NCI-H460 (cell line): Measurements from ENCODE around the gene MYOC. TPM values are rescaled to one million over a fixed set of nuclear protein-coding genes. Genes with fewer than 3 reads are reported as not detected.
"Not testable (repeated sequence)": the region's sequence is repeated elsewhere in the genome, so short reads cannot be mapped to it uniquely, and the experiment has no call there.

ENCODE experiments used
- DNase-seq: peaks from one replicate; pipeline ENCODE4 v3.0.0-alpha.2; 2016; ENCODE audit warnings: low read depth; ENCODE audit errors: extremely low read depth
- total RNA-seq: library from RNA; depleted of rRNA; stranded (reverse); fragments of >200 nt; shearing (Covaris generic); gene quantifications from 2 replicates; pipeline ENCODE4 v1.2.3, GENCODE V29; 2014; rRNA removed

Gene MYOC
- total RNA-seq, 1 experiment from 2014 or later = not detected

GRCh38 chr1:171613282-171613681 lies 39.2 kb downstream of the MYOC start:
- no peak for DNase-seq

GRCh38 chr1:171611306-171611705 lies 41.2 kb downstream of the MYOC start:
- no peak for DNase-seq

- no peak for DNase-seq
Measured at GRCh38 chr1:171610385-171610784, 42.1 kb downstream of the MYOC start.

GRCh38 chr1:171606402-171606941 lies 46.0 kb downstream of the MYOC start:
- no peak for DNase-seq

- DNase-seq = not testable (repeated sequence)
Measured at GRCh38 chr1:171603042-171603441, 49.4 kb downstream of the MYOC start.

- DNase-seq = no peak
Measured at GRCh38 chr1:171600862-171601261, 51.6 kb downstream of the MYOC start.

GRCh38 chr1:171600310-171600709 lies 52.2 kb downstream of the MYOC start:
- not testable (repeated sequence) for DNase-seq

- DNase-seq = no peak
Measured at GRCh38 chr1:171597203-171597602, 55.3 kb downstream of the MYOC start.

GRCh38 chr1:171596705-171597104 lies 55.8 kb downstream of the MYOC start:
- DNase-seq = no peak

- no peak for DNase-seq
Measured at GRCh38 chr1:171596119-171596518, 56.4 kb downstream of the MYOC start.

- DNase-seq = no peak
Measured at GRCh38 chr1:171595324-171595723, 57.2 kb downstream of the MYOC start.

GRCh38 chr1:171590022-171590421 lies 62.5 kb downstream of the MYOC start:
- no peak for DNase-seq

- no peak for DNase-seq
Measured at GRCh38 chr1:171588230-171588629, 64.3 kb downstream of the MYOC start.

- no peak for DNase-seq
Measured at GRCh38 chr1:171585715-171586114, 66.8 kb downstream of the MYOC start.

Other genes with a start within 250 kb of the MYOC start
- gene PRRC2C, start 167.2 kb downstream of the MYOC start, total RNA-seq = 93.6 and 94.5 TPM in 2 replicates
- not detected in 2 replicates for gene MYOCOS, start 30.4 kb downstream of the MYOC start, total RNA-seq
- gene VAMP4, start 89.4 kb upstream of the MYOC start, total RNA-seq = 8.5 and 10.0 TPM in 2 replicates
- 33.3 and 41.5 TPM in 2 replicates for gene METTL13, start 129.0 kb upstream of the MYOC start, total RNA-seq
- 0.12 and 0.27 TPM in 2 replicates for gene DNM3, start 188.8 kb upstream of the MYOC start, total RNA-seq